GM19193 (cell line): Measurements from ENCODE around the gene NAA80.

Source experiments
- POLR2A ChIP-seq: IDR thresholded peaks from 4 replicates; pipeline ENCODE4 v1.6.1; 2011; ENCODE audit not compliant: insufficient read depth, insufficient read length; ENCODE audit errors: extremely low read depth

The NAA80 gene

GRCh38 chr3:50274371-50275104 is 24.7 kb downstream of the NAA80 start:
- no peak for TF ChIP-seq POLR2A

GRCh38 chr3:50273689-50274065 is 25.5 kb downstream of the NAA80 start:
- TF ChIP-seq POLR2A = no peak

- no peak for TF ChIP-seq POLR2A
These were observed 26.1 kb downstream of the NAA80 start for GRCh38 chr3:50272911-50273688.

- TF ChIP-seq POLR2A = no peak
These were observed 27.8 kb downstream of the NAA80 start for GRCh38 chr3:50271314-50271936.

GRCh38 chr3:50270422-50271224 is 28.6 kb downstream of the NAA80 start:
- TF ChIP-seq POLR2A = no peak

GRCh38 chr3:50269977-50270413 is 29.2 kb downstream of the NAA80 start:
- TF ChIP-seq POLR2A = no peak

- no peak for TF ChIP-seq POLR2A
These were observed 29.7 kb downstream of the NAA80 start for GRCh38 chr3:50269460-50269859.

GRCh38 chr3:50268703-50269451 is 30.3 kb downstream of the NAA80 start, which contains the start of gene SEMA3B:
SEMA3B (plus strand) TSS chr3:50269147; CDS start chr3:50269241, 94 bp downstream.
- no peak for TF ChIP-seq POLR2A

- TF ChIP-seq POLR2A = no peak
These were observed 30.9 kb downstream of the NAA80 start for GRCh38 chr3:50268276-50268675.

- no peak for TF ChIP-seq POLR2A
These were observed 31.8 kb downstream of the NAA80 start for GRCh38 chr3:50267280-50267913.

GRCh38 chr3:50266836-50267235 is 32.4 kb downstream of the NAA80 start:
- TF ChIP-seq POLR2A = no peak

GRCh38 chr3:50266017-50266416 is 33.2 kb downstream of the NAA80 start:
- TF ChIP-seq POLR2A = no peak

GRCh38 chr3:50265571-50265970 is 33.6 kb downstream of the NAA80 start:
- no peak for TF ChIP-seq POLR2A
